Osteocyte (in vitro differentiated cells): ENCODE measurements around the gene MTMR2. TPM values are rescaled to one million over a fixed set of nuclear protein-coding genes. Genes with fewer than 3 reads are reported as not detected.
A peak's percentile ranks its signal among the peaks of the same experiment; 100 is the strongest.

Experiments
- DNase-seq: peaks from one replicate; pipeline ENCODE4 v3.0.0; 2021; ENCODE audit warnings: mixed read lengths; ENCODE audit not compliant: unreplicated experiment; ENCODE audit errors: extremely low spot score
- H3K27ac Mint-ChIP-seq: one replicate; pipeline ENCODE4 v1.8.0; 2021; ENCODE audit warnings: mild to moderate bottlenecking, mixed read lengths; ENCODE audit not compliant: unreplicated experiment
- H3K27me3 Mint-ChIP-seq: one replicate; pipeline ENCODE4 v1.8.0; 2021; ENCODE audit warnings: mixed read lengths; ENCODE audit not compliant: unreplicated experiment
- H3K36me3 Mint-ChIP-seq: one replicate; pipeline ENCODE4 v1.8.0; 2021; ENCODE audit warnings: mixed read lengths; ENCODE audit not compliant: unreplicated experiment
- H3K4me1 Mint-ChIP-seq: one replicate; pipeline ENCODE4 v1.8.0; 2021; ENCODE audit warnings: mixed read lengths; ENCODE audit not compliant: unreplicated experiment
- H3K4me3 Mint-ChIP-seq: one replicate; pipeline ENCODE4 v1.8.0; 2021; ENCODE audit warnings: mild to moderate bottlenecking, moderate library complexity, mixed read lengths; ENCODE audit not compliant: unreplicated experiment
- H3K9me3 Mint-ChIP-seq: one replicate; pipeline ENCODE4 v1.8.0; 2021; ENCODE audit warnings: mixed read lengths; ENCODE audit not compliant: unreplicated experiment
- total RNA-seq: library from RNA; stranded (reverse); gene quantifications from 2 replicates; pipeline ENCODE4 v1.2.1, GENCODE V29; 2021
- TF ChIP-seq, protein P1 (sequence below): fragments of 200-600 bp; sonication (generic); IDR thresholded peaks from 2 replicates; pipeline ENCODE4 v1.5.0; 2021; ENCODE audit warnings: antibody characterized with exemption, mild to moderate bottlenecking, moderate library complexity

Gene MTMR2
- total RNA-seq, 1 donor from 2014 or later: 41.1 TPM

DNA sequence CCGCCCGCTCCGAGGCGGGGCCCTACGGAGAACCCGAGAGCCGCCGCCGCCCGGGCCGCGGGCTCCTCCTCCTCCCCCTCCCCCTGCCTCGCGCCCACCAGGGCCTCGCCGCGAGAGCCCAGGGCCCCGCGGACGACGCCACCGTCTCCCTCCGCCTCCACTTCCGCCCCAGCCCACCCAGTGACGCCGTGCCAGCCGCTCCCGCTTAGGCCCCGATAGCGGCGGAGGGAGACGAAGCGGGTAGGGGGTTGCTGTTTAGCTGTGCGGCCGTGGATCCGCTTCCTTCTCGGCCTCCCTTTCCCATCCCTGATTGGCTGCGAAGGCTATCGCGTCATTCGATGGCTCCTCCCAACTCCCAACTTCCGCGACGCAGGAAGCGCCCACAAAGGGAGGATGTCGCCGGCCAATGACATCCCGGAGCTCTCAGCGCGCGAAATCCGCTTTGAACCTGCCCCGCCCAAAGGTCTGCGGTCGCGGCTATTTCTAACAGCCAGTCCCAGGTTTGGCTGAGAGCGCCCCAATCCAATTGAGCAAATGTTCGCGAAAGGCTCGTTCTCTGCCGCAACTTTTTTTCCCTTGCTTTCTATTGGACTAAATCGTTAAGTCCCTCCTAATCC lies 134.3 kb downstream of the MTMR2 start, which contains the start of gene FAM76B:
FAM76B (minus strand) TSS at position 277 of the 617 bp plus-strand sequence. CDS start 304 bp downstream, outside the sequence.
- peak; percentile 99 for DNase-seq
- Mint-ChIP-seq H3K36me3 (peaks cover 12% of the 10 kb centered on the region), H3K9me3 (no peaks in the 10 kb centered on the region), H3K4me3 (peak within 1 kb of the TSS; percentile 100), H3K4me1 (peaks cover 27% of the 10 kb centered on the region), H3K27ac (peak within 1 kb of the TSS; percentile 100), H3K27me3 (no peaks in the 10 kb centered on the region)
- TF ChIP-seq, protein P1, sequence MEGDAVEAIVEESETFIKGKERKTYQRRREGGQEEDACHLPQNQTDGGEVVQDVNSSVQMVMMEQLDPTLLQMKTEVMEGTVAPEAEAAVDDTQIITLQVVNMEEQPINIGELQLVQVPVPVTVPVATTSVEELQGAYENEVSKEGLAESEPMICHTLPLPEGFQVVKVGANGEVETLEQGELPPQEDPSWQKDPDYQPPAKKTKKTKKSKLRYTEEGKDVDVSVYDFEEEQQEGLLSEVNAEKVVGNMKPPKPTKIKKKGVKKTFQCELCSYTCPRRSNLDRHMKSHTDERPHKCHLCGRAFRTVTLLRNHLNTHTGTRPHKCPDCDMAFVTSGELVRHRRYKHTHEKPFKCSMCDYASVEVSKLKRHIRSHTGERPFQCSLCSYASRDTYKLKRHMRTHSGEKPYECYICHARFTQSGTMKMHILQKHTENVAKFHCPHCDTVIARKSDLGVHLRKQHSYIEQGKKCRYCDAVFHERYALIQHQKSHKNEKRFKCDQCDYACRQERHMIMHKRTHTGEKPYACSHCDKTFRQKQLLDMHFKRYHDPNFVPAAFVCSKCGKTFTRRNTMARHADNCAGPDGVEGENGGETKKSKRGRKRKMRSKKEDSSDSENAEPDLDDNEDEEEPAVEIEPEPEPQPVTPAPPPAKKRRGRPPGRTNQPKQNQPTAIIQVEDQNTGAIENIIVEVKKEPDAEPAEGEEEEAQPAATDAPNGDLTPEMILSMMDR: no peak

DNA sequence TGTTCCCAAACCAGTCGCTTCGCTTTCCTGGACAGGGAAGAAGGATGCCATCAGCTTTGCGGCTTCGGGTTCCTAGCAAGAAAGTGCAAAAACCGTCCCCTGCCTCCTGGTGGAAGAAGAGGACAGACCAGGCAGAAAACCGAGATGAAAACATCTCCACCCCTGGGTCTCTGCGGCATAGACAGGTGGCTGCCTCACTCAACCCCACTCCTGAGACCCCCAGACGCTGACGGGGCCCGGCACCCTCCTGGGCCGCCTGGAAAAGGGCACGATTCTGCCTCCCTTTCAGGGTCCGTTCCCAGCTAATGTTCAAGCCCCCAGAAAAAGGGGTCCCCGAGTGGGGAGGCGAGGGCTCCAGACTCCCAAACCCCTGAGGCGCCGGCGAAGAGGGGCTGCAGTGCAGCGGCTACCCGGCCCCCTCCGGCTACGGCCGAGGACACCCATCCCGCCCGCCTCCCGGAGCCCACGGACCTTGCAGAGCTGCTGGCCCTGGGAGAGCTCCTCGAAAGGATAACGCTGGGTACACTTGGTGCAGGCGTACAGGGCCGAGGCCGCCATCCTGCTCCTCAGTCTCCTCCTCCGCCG lies 134.9 kb downstream of the MTMR2 start:
- Mint-ChIP-seq H3K36me3 (peaks cover 15% of the 10 kb centered on the region), H3K4me3 (peak overlapping the region; percentile 100), H3K27me3 (no peaks in the 10 kb centered on the region), H3K9me3 (no peaks in the 10 kb centered on the region), H3K4me1 (peaks cover 24% of the 10 kb centered on the region), H3K27ac (peak overlapping the region; percentile 100)
- TF ChIP-seq, protein P1: peak; percentile 51
- peak; percentile 84 for DNase-seq

Other genes with a start within 250 kb of the MTMR2 start
- gene FAM76B, start 134.3 kb downstream of the MTMR2 start, total RNA-seq: 26.7 and 27.2 TPM in 2 replicates
- gene CEP57, start 133.6 kb downstream of the MTMR2 start, total RNA-seq: 31.3 and 37.0 TPM in 2 replicates